ENCODE measurements around the gene ALS2CL.

ALS2CL gene

GRCh38 chr3:46634856-46635255 is 58.6 kb downstream of the ALS2CL start:
- no peak for DNase-seq (ENCODE audit: low read depth in 1 of 2, low spot score in 1 of 2)

GRCh38 chr3:46632792-46633191 is 60.7 kb downstream of the ALS2CL start:
- DNase-seq (ENCODE audit: low read depth in 1 of 2, low spot score in 1 of 2) = no peak

GRCh38 chr3:46629551-46630517 is 63.6 kb downstream of the ALS2CL start:
- peak; percentile 56 to 71 for DNase-seq (ENCODE audit: low read depth in 1 of 2, low spot score in 1 of 2)

- DNase-seq (ENCODE audit: low read depth in 1 of 2, low spot score in 1 of 2) = no peak
Observed at GRCh38 chr3:46628901-46629369, 64.5 kb downstream of the ALS2CL start.

- no peak for DNase-seq (ENCODE audit: low read depth in 1 of 2, low spot score in 1 of 2)
Observed at GRCh38 chr3:46627078-46627477, 66.4 kb downstream of the ALS2CL start.

- DNase-seq (ENCODE audit: low read depth in 1 of 2, low spot score in 1 of 2) = no peak
Observed at GRCh38 chr3:46626039-46626438, 67.4 kb downstream of the ALS2CL start.

GRCh38 chr3:46624975-46625490 is 68.4 kb downstream of the ALS2CL start:
- DNase-seq (ENCODE audit: low read depth in 1 of 2, low spot score in 1 of 2) = no peak

GRCh38 chr3:46624533-46624932 is 68.9 kb downstream of the ALS2CL start:
- DNase-seq (ENCODE audit: low read depth in 1 of 2, low spot score in 1 of 2) = no peak

GRCh38 chr3:46619845-46620778 is 73.4 kb downstream of the ALS2CL start:
- no peak for DNase-seq (ENCODE audit: low read depth in 1 of 2, low spot score in 1 of 2)

Data from stimulated activated CD4-positive, alpha-beta T cell treated with anti-CD3 and anti-CD28 coated beads, Interleukin-15, amount 100 ng/mL, for 1 hour (primary cell).